Loucy (cell line): ENCODE data around the gene MINK1.

Experiments
- H2AFZ ChIP-seq: fragments of 200-600 bp; sonication (generic); 2 replicates; pipeline ENCODE4 v1.6.0; 2016; ENCODE audit warnings: antibody characterized with exemption, mild to moderate bottlenecking, low read length, moderate library complexity
- H3F3A ChIP-seq: fragments of 200-600 bp; 2 replicates; pipeline ENCODE4 v1.6.0; 2016; ENCODE audit warnings: antibody characterized with exemption, low read depth, mild to moderate bottlenecking
- H3K27me3 ChIP-seq: fragments of 200-600 bp; sonication (generic); 2 replicates; pipeline ENCODE4 v1.6.1; 2014; ENCODE audit warnings: low read length, mild to moderate bottlenecking; ENCODE audit not compliant: insufficient read depth, poor library complexity, severe bottlenecking
- H3K36me3 ChIP-seq: fragments of 200-600 bp; sonication (generic); 2 replicates; pipeline ENCODE4 v1.6.1; 2016; ENCODE audit warnings: low read length; ENCODE audit not compliant: insufficient read depth
- H3K4me1 ChIP-seq: fragments of 200-600 bp; sonication (generic); 2 replicates; pipeline ENCODE4 v1.5.1; 2014; ENCODE audit warnings: low read length, mild to moderate bottlenecking; ENCODE audit not compliant: insufficient read depth, poor library complexity, severe bottlenecking
- H3K4me2 ChIP-seq: fragments of 200-600 bp; sonication (generic); 2 replicates; pipeline ENCODE4 v1.6.0; 2014; ENCODE audit warnings: antibody characterized with exemption, low read length, low read depth, mild to moderate bottlenecking; ENCODE audit not compliant: poor library complexity, severe bottlenecking
- H3K4me3 ChIP-seq: fragments of 200-600 bp; sonication (generic); 2 replicates; pipeline ENCODE4 v1.5.1; 2014; ENCODE audit warnings: low read length, mild to moderate bottlenecking, mixed read lengths; ENCODE audit not compliant: poor library complexity, severe bottlenecking
- H3K79me2 ChIP-seq: fragments of 200-600 bp; sonication (generic); 2 replicates; pipeline ENCODE4 v1.6.1; 2014; ENCODE audit warnings: low read length; ENCODE audit not compliant: insufficient read depth
- H3K9ac ChIP-seq: fragments of 200-600 bp; sonication (generic); 2 replicates; pipeline ENCODE4 v1.6.0; 2014; ENCODE audit warnings: mild to moderate bottlenecking, low read depth, low read length, moderate library complexity; ENCODE audit not compliant: poor library complexity, severe bottlenecking
- H3K9me2 ChIP-seq: fragments of 200-600 bp; sonication (generic); replicated peaks from 2 replicates; pipeline ENCODE4 v1.6.1; 2016; ENCODE audit warnings: low read depth, low read length, mixed read lengths
- H3K9me3 ChIP-seq: fragments of 200-600 bp; sonication (generic); 2 replicates; pipeline ENCODE4 v1.6.1; 2014; ENCODE audit warnings: mild to moderate bottlenecking, antibody characterized with exemption, low read length, low read depth; ENCODE audit not compliant: insufficient read depth
- H4K20me1 ChIP-seq: fragments of 200-600 bp; sonication (generic); 2 replicates; pipeline ENCODE4 v1.6.0; 2014; ENCODE audit warnings: antibody characterized with exemption, low read length, mild to moderate bottlenecking; ENCODE audit not compliant: insufficient read depth, poor library complexity, severe bottlenecking
- EZH2phosphoT487 ChIP-seq: fragments of 200-600 bp; IDR thresholded peaks from 2 replicates; pipeline ENCODE4 v1.6.1; 2018; ENCODE audit warnings: antibody characterized with exemption, mild to moderate bottlenecking, moderate library complexity, borderline replicate concordance
- TF ChIP-seq, protein P1 (sequence below): fragments of 200-600 bp; sonication (generic); conservative IDR thresholded peaks from 2 replicates; pipeline ENCODE4 v1.5.1; 2014; ENCODE audit warnings: mild to moderate bottlenecking, antibody characterized with exemption, low read length

MINK1 gene

GRCh38 chr17:4891411-4892410, 58.6 kb downstream of the MINK1 start:
- TF ChIP-seq, protein P1, sequence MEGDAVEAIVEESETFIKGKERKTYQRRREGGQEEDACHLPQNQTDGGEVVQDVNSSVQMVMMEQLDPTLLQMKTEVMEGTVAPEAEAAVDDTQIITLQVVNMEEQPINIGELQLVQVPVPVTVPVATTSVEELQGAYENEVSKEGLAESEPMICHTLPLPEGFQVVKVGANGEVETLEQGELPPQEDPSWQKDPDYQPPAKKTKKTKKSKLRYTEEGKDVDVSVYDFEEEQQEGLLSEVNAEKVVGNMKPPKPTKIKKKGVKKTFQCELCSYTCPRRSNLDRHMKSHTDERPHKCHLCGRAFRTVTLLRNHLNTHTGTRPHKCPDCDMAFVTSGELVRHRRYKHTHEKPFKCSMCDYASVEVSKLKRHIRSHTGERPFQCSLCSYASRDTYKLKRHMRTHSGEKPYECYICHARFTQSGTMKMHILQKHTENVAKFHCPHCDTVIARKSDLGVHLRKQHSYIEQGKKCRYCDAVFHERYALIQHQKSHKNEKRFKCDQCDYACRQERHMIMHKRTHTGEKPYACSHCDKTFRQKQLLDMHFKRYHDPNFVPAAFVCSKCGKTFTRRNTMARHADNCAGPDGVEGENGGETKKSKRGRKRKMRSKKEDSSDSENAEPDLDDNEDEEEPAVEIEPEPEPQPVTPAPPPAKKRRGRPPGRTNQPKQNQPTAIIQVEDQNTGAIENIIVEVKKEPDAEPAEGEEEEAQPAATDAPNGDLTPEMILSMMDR, result no peak
- TF ChIP-seq EZH2phosphoT487, result no peak
- Histone ChIP-seq H3F3A (no peaks in the 10 kb centered on the region), H3K4me2 (no peak overlapping the region), H3K27me3 (no peaks in the 10 kb centered on the region), H3K9me2 (no peaks in the 10 kb centered on the region), H3K4me3 (no peak overlapping the region), H3K36me3 (peaks cover 37% of the 10 kb centered on the region; the same call in 1 of the 2 replicates), H3K79me2 (no peaks in the 10 kb centered on the region), H4K20me1 (no peaks in the 10 kb centered on the region), H3K4me1 (no peaks in the 10 kb centered on the region), H3K9ac (no peak overlapping the region), H2AFZ (no peak overlapping the region), H3K9me3 (no peaks in the 10 kb centered on the region)

DNA sequence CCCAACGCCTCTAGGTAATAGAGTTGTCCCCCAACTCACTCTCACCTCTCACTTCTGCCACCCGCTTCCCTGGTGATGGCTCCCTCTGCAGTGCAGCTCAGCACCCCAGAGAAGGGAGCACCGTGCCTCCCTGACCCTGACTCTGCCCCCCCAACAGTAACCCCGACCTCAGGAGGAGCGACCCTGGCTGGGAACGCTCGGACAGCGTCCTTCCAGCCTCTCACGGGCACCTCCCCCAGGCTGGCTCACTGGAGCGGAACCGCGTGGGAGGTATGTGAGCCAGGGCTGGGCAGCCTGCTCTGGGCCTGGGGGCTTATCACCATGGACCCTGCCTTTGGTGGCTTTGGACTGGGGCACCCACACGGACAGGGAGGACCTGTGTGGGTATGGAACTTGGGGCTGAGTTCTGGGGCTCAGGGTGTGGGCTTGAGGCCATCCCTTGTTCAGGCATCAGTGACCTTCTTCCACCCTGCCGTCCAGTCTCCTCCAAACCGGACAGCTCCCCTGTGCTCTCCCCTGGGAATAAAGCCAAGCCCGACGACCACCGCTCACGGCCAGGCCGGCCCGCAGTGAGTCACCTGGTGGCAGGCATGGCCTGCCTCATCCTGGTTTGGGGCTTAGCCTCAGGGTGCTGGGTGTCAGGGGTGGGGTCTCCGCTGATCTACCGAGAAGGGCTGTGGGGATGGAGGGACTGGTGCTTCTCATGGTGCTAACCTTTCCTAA, 59.5 kb downstream of the MINK1 start:
- H3K9me3 ChIP-seq, result no peaks in the 10 kb centered on the region
- no peaks in the 10 kb centered on the region for H3K4me1 ChIP-seq
- no peaks in the 10 kb centered on the region for H3F3A ChIP-seq
- H3K27me3 ChIP-seq, result no peaks in the 10 kb centered on the region
- H3K9me2 ChIP-seq, result no peaks in the 10 kb centered on the region
- no peaks in the 10 kb centered on the region for H4K20me1 ChIP-seq
- no peaks in the 10 kb centered on the region for H3K79me2 ChIP-seq
- TF ChIP-seq EZH2phosphoT487, result no peak
- TF ChIP-seq, protein P1, result no peak
- H3K36me3 ChIP-seq, result peaks cover 30% of the 10 kb centered on the region; the same call in 1 of the 2 replicates
- H2AFZ ChIP-seq, result no peak overlapping the region
- no peak overlapping the region for H3K4me2 ChIP-seq
- no peak overlapping the region for H3K4me3 ChIP-seq
- no peak overlapping the region for H3K9ac ChIP-seq

DNA sequence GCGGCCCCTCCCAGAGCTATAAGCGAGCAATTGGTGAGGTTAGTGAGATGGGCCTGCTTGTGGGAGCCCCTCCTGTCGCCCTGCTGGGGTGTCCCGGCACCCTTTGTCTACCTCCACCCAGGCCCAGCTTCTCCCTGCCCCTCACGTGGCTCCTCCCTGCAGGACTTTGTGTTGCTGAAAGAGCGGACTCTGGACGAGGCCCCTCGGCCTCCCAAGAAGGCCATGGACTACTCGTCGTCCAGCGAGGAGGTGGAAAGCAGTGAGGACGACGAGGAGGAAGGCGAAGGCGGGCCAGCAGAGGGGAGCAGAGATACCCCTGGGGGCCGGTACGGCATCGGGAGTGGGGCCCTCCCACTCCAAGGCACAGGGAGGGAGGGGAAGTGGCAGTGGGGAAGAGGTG, 60.1 kb downstream of the MINK1 start:
- no peaks in the 10 kb centered on the region for H3K79me2 ChIP-seq
- H4K20me1 ChIP-seq, result no peaks in the 10 kb centered on the region
- no peak overlapping the region for H2AFZ ChIP-seq
- H3K9ac ChIP-seq, result no peak overlapping the region
- no peak overlapping the region for H3K4me2 ChIP-seq
- H3K9me2 ChIP-seq, result no peaks in the 10 kb centered on the region
- H3K4me3 ChIP-seq, result no peak overlapping the region
- H3K36me3 ChIP-seq, result peaks cover 30% of the 10 kb centered on the region; the same call in 1 of the 2 replicates
- no peaks in the 10 kb centered on the region for H3K9me3 ChIP-seq
- no peak for TF ChIP-seq EZH2phosphoT487
- TF ChIP-seq, protein P1, result no peak
- no peaks in the 10 kb centered on the region for H3K27me3 ChIP-seq
- H3K4me1 ChIP-seq, result no peaks in the 10 kb centered on the region
- no peaks in the 10 kb centered on the region for H3F3A ChIP-seq
